OCI-LY1 (cell line): Measurements from ENCODE around the gene IRF7.
A peak's percentile ranks its signal among the peaks of the same experiment; 100 is the strongest.

Source experiments
- H2AFZ ChIP-seq: fragments of 200-600 bp; sonication (generic), shearing (Covaris generic); 2 replicates; pipeline ENCODE4 v1.6.0; 2014; ENCODE audit warnings: antibody characterized with exemption, mild to moderate bottlenecking, low read length
- H3F3A ChIP-seq: fragments of 200-600 bp; sonication (generic), shearing (Covaris generic); 2 replicates; pipeline ENCODE4 v1.6.0; 2014; ENCODE audit warnings: mild to moderate bottlenecking, antibody characterized with exemption, low read length, moderate library complexity; ENCODE audit not compliant: insufficient read depth
- H3K27ac ChIP-seq: fragments of 200-600 bp; sonication (generic); 2 replicates; pipeline ENCODE4 v1.5.1; 2014; ENCODE audit warnings: low read length, mixed run types, mild to moderate bottlenecking, low read depth; ENCODE audit not compliant: poor library complexity, severe bottlenecking
- H3K27me3 ChIP-seq: fragments of 200-600 bp; sonication (generic); 2 replicates; pipeline ENCODE4 v1.6.0; 2014; ENCODE audit warnings: antibody characterized with exemption, mild to moderate bottlenecking, low read length, moderate library complexity; ENCODE audit not compliant: insufficient read depth
- H3K36me3 ChIP-seq: fragments of 200-600 bp; sonication (generic); 2 replicates; pipeline ENCODE4 v1.6.1; 2014; ENCODE audit warnings: mild to moderate bottlenecking, antibody characterized with exemption, low read length, moderate library complexity, mixed read lengths; ENCODE audit not compliant: insufficient read depth
- H3K4me1 ChIP-seq: fragments of 200-600 bp; sonication (generic); 2 replicates; pipeline ENCODE4 v1.5.1; 2014; ENCODE audit warnings: mild to moderate bottlenecking, low read length, moderate library complexity; ENCODE audit not compliant: insufficient read depth, severe bottlenecking
- H3K4me2 ChIP-seq: fragments of 200-600 bp; sonication (generic), shearing (Covaris generic); 2 replicates; pipeline ENCODE4 v1.6.1; 2014; ENCODE audit warnings: low read length
- H3K4me3 ChIP-seq: fragments of 200-600 bp; sonication (generic); 2 replicates; pipeline ENCODE4 v1.5.1; 2014; ENCODE audit warnings: low read length, low read depth, mild to moderate bottlenecking, mixed read lengths; ENCODE audit not compliant: poor library complexity, severe bottlenecking
- H3K79me2 ChIP-seq: fragments of 200-600 bp; shearing (Covaris generic); 2 replicates; pipeline ENCODE4 v1.6.1; 2016; ENCODE audit warnings: mixed run types, low read length, mixed read lengths; ENCODE audit not compliant: insufficient read depth
- H3K9ac ChIP-seq: fragments of 200-600 bp; sonication (generic), shearing (Covaris generic); 2 replicates; pipeline ENCODE4 v1.6.1; 2014; ENCODE audit warnings: mild to moderate bottlenecking, low read length, mixed read lengths
- H3K9me2 ChIP-seq: fragments of 200-600 bp; sonication (generic), shearing (Covaris generic); 2 replicates; pipeline ENCODE4 v1.6.1; 2014; ENCODE audit warnings: low read depth, mild to moderate bottlenecking, low read length, mixed read lengths
- H3K9me3 ChIP-seq: fragments of 200-600 bp; shearing (Covaris generic); 2 replicates; pipeline ENCODE4 v1.6.1; 2014; ENCODE audit warnings: low read length, mixed read lengths
- H4K20me1 ChIP-seq: fragments of 200-600 bp; sonication (generic), shearing (Covaris generic); 2 replicates; pipeline ENCODE4 v1.6.0; 2016; ENCODE audit warnings: mild to moderate bottlenecking, low read length; ENCODE audit not compliant: insufficient read depth
- CTCF ChIP-seq: fragments of 200-600 bp; sonication (generic), shearing (Covaris generic); IDR thresholded peaks from 2 replicates; pipeline ENCODE4 v1.5.1; 2017; ENCODE audit warnings: mild to moderate bottlenecking, antibody characterized with exemption, low read length, moderate library complexity, mixed read lengths
- EZH2 ChIP-seq: fragments of 200-600 bp; sonication (generic), shearing (Covaris generic); IDR thresholded peaks from 2 replicates; pipeline ENCODE4 v1.8.0; 2017; ENCODE audit warnings: borderline replicate concordance, mixed run types, mild to moderate bottlenecking, antibody characterized with exemption, low read length, moderate library complexity, mixed read lengths

IRF7 gene

GRCh38 chr11:635945-636510 is 20.3 kb upstream of the IRF7 start:
- H3K9me2 ChIP-seq, result no peaks in the 10 kb centered on the region
- H3K4me2 ChIP-seq, result no peak overlapping the region
- no peaks in the 10 kb centered on the region for H3K79me2 ChIP-seq
- H3K27me3 ChIP-seq, result no peaks in the 10 kb centered on the region
- H3K36me3 ChIP-seq, result peaks cover 2% of the 10 kb centered on the region; the same call in 1 of the 2 replicates
- no peak overlapping the region for H2AFZ ChIP-seq
- H3K4me3 ChIP-seq, result no peak overlapping the region
- H3K4me1 ChIP-seq, result no peaks in the 10 kb centered on the region
- H3K9ac ChIP-seq, result no peak overlapping the region
- H4K20me1 ChIP-seq, result no peaks in the 10 kb centered on the region
- H3K27ac ChIP-seq, result no peak overlapping the region
- TF ChIP-seq CTCF (no peak), EZH2 (no peak)
- H3K9me3 ChIP-seq, result no peaks in the 10 kb centered on the region
- no peaks in the 10 kb centered on the region for H3F3A ChIP-seq

- H3K4me1 ChIP-seq, result peaks cover 18% of the 10 kb centered on the region
- H3K27me3 ChIP-seq, result 0 out of 2 replicates have a peak, but pooled peaks cover under 1% of the 10 kb centered on the region
- no peak overlapping the region for H3K4me3 ChIP-seq
- no peaks in the 10 kb centered on the region for H4K20me1 ChIP-seq
- TF ChIP-seq CTCF, result no peak
- TF ChIP-seq EZH2, result no peak
- no peak overlapping the region for H3K9ac ChIP-seq
- H3K9me3 ChIP-seq, result no peaks in the 10 kb centered on the region
- peaks cover 2% of the 10 kb centered on the region; the same call in 1 of the 2 replicates for H3K36me3 ChIP-seq
- no peak overlapping the region for H3K4me2 ChIP-seq
- H3K79me2 ChIP-seq, result no peaks in the 10 kb centered on the region
- H3K27ac ChIP-seq, result no peak overlapping the region
- H2AFZ ChIP-seq, result no peak overlapping the region
- H3F3A ChIP-seq, result no peaks in the 10 kb centered on the region
- H3K9me2 ChIP-seq, result no peaks in the 10 kb centered on the region
Observed at GRCh38 chr11:630871-631270, 15.1 kb upstream of the IRF7 start.

GRCh38 chr11:629237-629583 is 13.5 kb upstream of the IRF7 start:
- Histone ChIP-seq H3K4me2 (peak overlapping the region; percentile 29; the same call in 1 of the 2 replicates), H3K27ac (no peak overlapping the region), H3K9me2 (no peaks in the 10 kb centered on the region), H3K27me3 (0 out of 2 replicates have a peak, but pooled peaks cover 3% of the 10 kb centered on the region), H3K9ac (no peak overlapping the region), H3F3A (no peaks in the 10 kb centered on the region), H2AFZ (no peak overlapping the region), H3K9me3 (no peaks in the 10 kb centered on the region), H3K4me3 (no peak overlapping the region), H3K4me1 (peaks cover 18% of the 10 kb centered on the region), H3K79me2 (no peaks in the 10 kb centered on the region), H3K36me3 (peaks cover 2% of the 10 kb centered on the region; the same call in 1 of the 2 replicates), H4K20me1 (no peaks in the 10 kb centered on the region)
- no peak for TF ChIP-seq CTCF
- no peak for TF ChIP-seq EZH2
